ENCODE measurements around the gene KIAA0753. TPM values are rescaled to one million over a fixed set of nuclear protein-coding genes. Genes with fewer than 3 reads are reported as not detected.
"Not testable (repeated sequence)": the region's sequence is repeated elsewhere in the genome, so short reads cannot be mapped to it uniquely, and the experiment has no call there.

Gene KIAA0753
- total and polyA plus RNA-seq, 8 donors, result 3.8 to 138 (median 17.6) TPM

DNA sequence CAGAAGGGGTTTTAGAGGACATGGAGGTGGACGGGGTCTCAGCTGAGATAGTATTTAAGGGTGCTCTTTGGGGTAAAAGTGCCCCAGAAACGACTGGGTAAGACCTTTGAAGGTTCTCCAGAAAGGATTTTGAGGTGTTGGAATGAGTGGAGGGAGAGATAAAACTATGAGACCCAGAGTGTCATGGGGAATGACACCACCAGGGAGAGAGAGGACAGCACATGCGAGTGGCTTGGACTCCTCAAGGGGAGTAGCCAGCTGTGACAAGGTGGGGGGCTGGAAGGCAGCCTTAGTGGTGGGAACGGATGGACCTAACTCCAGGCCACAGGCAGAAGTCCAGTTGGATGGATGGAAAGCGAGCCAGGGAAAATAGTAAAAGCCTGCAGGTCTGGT lies 64.9 kb downstream of the KIAA0753 start:
- H3K36me3 ChIP-seq, result peaks cover 0 to 41% (median 37%) of the 10 kb centered on the region in 4 donors
- 73 to 80% (median 78%) methylated on average over 5 of the region's 5 CpGs for WGBS, 5 donors
- H3K27me3 ChIP-seq, result no peaks in the 10 kb centered on the region
- no peak for DNase-seq
- H3K4me1 ChIP-seq, result peaks cover 0 to 16% (median 7%) of the 10 kb centered on the region in 4 donors
- peak overlapping the region in 3 of 5 donors; percentile 0 to 57 (median 7) for H3K27ac ChIP-seq
- H3K9me3 ChIP-seq, result no peaks in the 10 kb centered on the region
- TF ChIP-seq, protein P1, sequence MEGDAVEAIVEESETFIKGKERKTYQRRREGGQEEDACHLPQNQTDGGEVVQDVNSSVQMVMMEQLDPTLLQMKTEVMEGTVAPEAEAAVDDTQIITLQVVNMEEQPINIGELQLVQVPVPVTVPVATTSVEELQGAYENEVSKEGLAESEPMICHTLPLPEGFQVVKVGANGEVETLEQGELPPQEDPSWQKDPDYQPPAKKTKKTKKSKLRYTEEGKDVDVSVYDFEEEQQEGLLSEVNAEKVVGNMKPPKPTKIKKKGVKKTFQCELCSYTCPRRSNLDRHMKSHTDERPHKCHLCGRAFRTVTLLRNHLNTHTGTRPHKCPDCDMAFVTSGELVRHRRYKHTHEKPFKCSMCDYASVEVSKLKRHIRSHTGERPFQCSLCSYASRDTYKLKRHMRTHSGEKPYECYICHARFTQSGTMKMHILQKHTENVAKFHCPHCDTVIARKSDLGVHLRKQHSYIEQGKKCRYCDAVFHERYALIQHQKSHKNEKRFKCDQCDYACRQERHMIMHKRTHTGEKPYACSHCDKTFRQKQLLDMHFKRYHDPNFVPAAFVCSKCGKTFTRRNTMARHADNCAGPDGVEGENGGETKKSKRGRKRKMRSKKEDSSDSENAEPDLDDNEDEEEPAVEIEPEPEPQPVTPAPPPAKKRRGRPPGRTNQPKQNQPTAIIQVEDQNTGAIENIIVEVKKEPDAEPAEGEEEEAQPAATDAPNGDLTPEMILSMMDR (IDR thresholded peaks at IDR 0.05), result no peak
- TF ChIP-seq POLR2A (IDR thresholded peaks at IDR 0.05), result no peak
- no peak for TF ChIP-seq POLR2AphosphoS5 (IDR thresholded peaks at IDR 0.05)
- TF ChIP-seq EP300 (IDR thresholded peaks at IDR 0.05), result no peak
- H3K4me3 ChIP-seq, result no peak overlapping the region
- intact Hi-C loops (cut with DNase I; ENCODE audit: low total_unique reads), result no loop called here

DNA sequence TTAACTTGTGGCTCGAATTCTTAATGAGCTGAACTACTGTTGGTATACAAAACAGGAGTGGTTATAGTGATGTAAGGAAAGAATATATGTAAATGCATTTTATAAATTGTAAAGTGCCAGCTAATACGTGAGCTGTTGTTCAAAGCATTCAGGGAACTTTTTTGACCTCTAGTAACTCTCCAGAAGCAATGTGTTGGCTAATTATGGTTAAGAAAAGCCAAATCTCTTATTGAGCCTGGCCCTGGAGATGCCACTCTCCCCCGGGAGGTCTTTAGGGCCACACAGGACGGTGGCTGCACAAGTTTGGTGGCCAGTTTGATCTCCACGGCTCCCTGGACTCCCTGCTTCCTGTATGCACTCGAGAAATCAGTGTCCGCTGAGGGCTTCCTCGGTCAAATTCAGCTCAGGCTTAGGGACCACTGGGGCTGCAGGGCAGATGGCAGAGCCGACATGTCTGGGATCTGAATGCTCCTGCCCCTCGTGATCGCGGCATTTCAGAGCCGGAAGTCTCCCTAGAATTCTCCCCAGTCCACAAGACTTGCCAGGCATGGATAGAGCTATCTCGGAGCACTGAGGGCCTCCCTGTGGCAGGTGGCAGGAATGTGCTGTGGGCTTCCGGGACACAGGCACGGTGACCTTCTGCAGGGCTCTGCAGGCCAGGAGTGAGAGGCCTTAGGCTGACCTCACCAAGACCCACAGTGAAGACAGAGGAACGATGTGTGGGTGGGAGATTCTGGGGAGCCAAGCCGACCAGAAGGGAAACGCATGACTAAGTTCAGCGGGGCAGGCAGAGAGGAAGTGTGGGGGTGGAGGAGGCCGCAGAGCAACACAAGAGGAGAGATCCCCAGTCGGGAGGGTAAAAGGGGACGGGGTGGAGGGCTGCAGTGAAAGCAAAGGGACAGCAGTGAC lies 65.6 kb downstream of the KIAA0753 start:
- H3K9me3 ChIP-seq, result no peaks in the 10 kb centered on the region
- H3K4me3 ChIP-seq, result no peak overlapping the region
- DNase-seq, result peak; percentile 33 to 52
- H3K27ac ChIP-seq, result peak overlapping the region in 3 of 5 donors; percentile 7 to 57 (median 21)
- H3K36me3 ChIP-seq, result peaks cover 0 to 39% (median 34%) of the 10 kb centered on the region in 4 donors
- H3K27me3 ChIP-seq, result no peaks in the 10 kb centered on the region
- peaks cover 0 to 16% (median 7%) of the 10 kb centered on the region in 4 donors for H3K4me1 ChIP-seq
- intact Hi-C loops (cut with DNase I; ENCODE audit: low total_unique reads), result no loop called here
- 41 to 57% (median 48%) methylated on average over 17 to 23 of the region's 23 CpGs for WGBS, 5 donors
- TF ChIP-seq POLR2AphosphoS5 (IDR thresholded peaks at IDR 0.05), result peak in 1 of 3 donors; percentile 3
- TF ChIP-seq, protein P1 (IDR thresholded peaks at IDR 0.05), result no peak
- TF ChIP-seq POLR2A (IDR thresholded peaks at IDR 0.05), result no peak

DNA sequence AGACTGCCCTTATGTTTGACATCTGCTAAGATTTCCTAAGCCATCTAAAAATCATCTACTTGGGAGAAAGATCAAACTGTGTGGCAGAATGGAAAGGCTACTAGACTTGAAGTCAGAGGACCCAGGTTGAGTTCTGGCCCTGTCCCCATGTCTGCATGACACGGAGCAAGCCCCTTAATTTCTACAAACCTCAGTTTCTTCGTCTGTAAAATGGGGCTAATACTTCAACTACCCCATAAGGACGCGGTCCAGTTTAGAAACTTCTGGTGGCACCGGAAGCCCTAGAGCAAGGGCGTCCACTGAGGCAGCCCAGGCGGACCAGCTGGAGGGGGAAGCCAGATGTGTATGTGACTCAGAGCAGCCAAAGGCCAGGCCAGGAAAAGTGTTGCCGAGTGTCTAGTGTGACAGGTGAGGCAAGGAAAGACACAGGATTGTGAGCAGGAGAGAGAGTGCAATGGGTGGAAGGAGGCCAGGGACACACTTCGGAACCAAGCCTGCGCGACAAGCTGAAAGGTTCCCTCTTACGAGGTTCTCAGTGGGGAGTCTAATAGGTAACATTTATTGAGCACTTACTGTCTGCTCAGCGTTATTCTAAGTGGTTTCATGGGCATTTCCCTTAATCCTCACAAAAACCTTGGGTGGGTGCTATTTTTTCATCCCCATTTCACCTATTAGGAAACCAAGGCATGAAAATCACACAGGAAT lies 66.4 kb downstream of the KIAA0753 start:
- no peaks in the 10 kb centered on the region for H3K27me3 ChIP-seq
- TF ChIP-seq EP300 (IDR thresholded peaks at IDR 0.05) (no peak), POLR2AphosphoS5 (IDR thresholded peaks at IDR 0.05) (no peak), POLR2A (IDR thresholded peaks at IDR 0.05) (no peak)
- TF ChIP-seq, protein P1 (IDR thresholded peaks at IDR 0.05), result no peak
- no peaks in the 10 kb centered on the region for H3K9me3 ChIP-seq
- DNase-seq, result no peak
- H3K27ac ChIP-seq, result no peak overlapping the region
- no peak overlapping the region for H3K4me3 ChIP-seq
- H3K4me1 ChIP-seq, result peaks cover 0 to 16% (median 7%) of the 10 kb centered on the region in 4 donors
- 93 to 98% (median 95%) methylated on average over 13 of the region's 13 CpGs for WGBS, 5 donors
- intact Hi-C loops (cut with DNase I; ENCODE audit: low total_unique reads), result no loop called here
- H3K36me3 ChIP-seq, result peaks cover 0 to 31% (median 26%) of the 10 kb centered on the region in 4 donors

DNA sequence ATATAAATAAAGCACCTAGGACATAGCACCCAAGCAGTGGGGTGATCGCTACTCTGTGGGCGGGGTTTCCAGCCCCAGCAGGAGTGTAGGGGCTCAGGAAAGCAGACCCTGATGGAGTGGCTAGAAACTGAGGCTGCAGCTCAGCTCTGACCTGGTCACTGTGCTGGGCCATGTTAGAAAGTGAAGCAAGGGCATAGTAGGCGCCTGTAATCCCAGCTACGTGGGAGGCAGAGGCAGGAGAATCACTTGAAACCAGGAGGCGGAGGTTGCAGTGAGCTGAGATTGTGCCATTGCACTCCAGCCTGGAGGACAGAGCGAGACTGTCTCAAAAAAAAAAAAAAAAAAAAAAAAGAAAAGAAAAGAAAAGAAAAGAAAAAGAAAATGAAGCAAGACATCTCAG lies 67.0 kb downstream of the KIAA0753 start:
- H3K27ac ChIP-seq; H3K4me3 ChIP-seq; intact Hi-C loops (cut with DNase I; ENCODE audit: low total_unique reads); H3K9me3 ChIP-seq; H3K27me3 ChIP-seq: not testable (repeated sequence)
- Histone ChIP-seq H3K4me1 (peaks cover 0 to 16% (median 7%) of the 10 kb centered on the region in 4 donors), H3K36me3 (peaks cover 0 to 24% (median 20%) of the 10 kb centered on the region in 4 donors)
- 96 to 100% (median 97%) methylated on average over 6 of the region's 6 CpGs for WGBS, 5 donors
- DNase-seq, result peak in 1 of 2 donors; percentile 17
